Measurements from ENCODE around the gene RPL13A.
"Not testable (repeated sequence)": the region's sequence is repeated elsewhere in the genome, so short reads cannot be mapped to it uniquely, and the experiment has no call there.

RPL13A gene

DNA sequence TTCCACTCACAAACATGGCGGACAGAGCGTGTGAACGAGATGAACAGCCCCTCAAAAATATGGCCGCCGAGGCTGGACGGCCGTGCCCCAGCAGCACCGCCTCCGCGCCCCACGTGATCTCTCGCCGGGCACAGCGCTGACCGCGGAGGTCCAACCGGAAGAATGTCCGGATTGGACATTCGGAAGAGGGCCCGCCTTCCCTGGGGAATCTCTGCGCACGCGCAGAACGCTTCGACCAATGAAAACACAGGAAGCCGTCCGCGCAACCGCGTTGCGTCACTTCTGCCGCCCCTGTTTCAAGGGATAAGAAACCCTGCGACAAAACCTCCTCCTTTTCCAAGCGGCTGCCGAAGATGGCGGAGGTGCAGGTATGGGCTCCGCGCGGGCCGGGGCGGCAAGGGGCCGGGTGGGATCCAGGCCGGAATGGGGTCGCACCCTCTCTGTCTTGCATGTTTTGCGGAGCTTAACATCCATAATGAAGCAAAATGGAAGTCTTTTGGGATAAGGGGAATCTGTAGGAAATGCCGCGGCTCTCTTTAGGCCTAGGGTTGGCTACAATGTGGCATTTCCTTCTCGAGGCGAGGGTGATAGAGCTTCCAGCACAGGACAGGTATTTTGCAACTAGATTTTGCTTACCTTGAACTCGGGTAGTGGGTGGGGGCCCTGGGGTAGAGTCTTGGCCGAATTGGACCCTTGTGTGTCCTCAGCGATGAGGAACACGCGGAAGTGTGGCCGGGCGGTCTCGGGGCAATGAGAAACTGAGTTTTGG lies at the start of gene RPL13A:
Gene RPL13A (plus strand): TSS at position 332 of the 769 bp plus-strand sequence. CDS start 22 bp downstream, at position 354.
- Histone ChIP-seq H3K36me3 (ENCODE audit: control insufficient read depth in 1 of 2, insufficient read depth in 2 of 2, low read length in 2 of 2) (peaks cover 31 to 39% of the 10 kb centered on the region in 2 donors), H3K27me3 (ENCODE audit: low read depth, low read length) (no peaks in the 10 kb centered on the region), H3K9me3 (ENCODE audit: control insufficient read depth in 1 of 2, low read length in 2 of 2) (no peaks in the 10 kb centered on the region), H3K4me1 (ENCODE audit: control insufficient read depth in 1 of 2, insufficient read depth in 2 of 2, low read length in 2 of 2) (peaks cover 12 to 19% of the 10 kb centered on the region in 2 donors), H3K27ac (ENCODE audit: low read length) (peak within 1 kb of the TSS; percentile 98), H3K4me3 (ENCODE audit: low read depth in 1 of 2, low read length in 2 of 2) (peak within 1 kb of the TSS; percentile 99 to 100)

GRCh38 chr19:49438261-49438660 lies 49.1 kb upstream of the RPL13A start:
- H3K4me3 ChIP-seq (ENCODE audit: low read depth in 1 of 2, low read length in 2 of 2) = no peak overlapping the region
- no peak overlapping the region for H3K27ac ChIP-seq (ENCODE audit: low read length)
- peaks cover 3 to 23% of the 10 kb centered on the region in 2 donors for H3K4me1 ChIP-seq (ENCODE audit: control insufficient read depth in 1 of 2, insufficient read depth in 2 of 2, low read length in 2 of 2)
- H3K27me3 ChIP-seq (ENCODE audit: low read depth, low read length) = peaks cover 62% of the 10 kb centered on the region
- H3K36me3 ChIP-seq (ENCODE audit: control insufficient read depth in 1 of 2, insufficient read depth in 2 of 2, low read length in 2 of 2) = no peaks in the 10 kb centered on the region
- H3K9me3 ChIP-seq (ENCODE audit: control insufficient read depth in 1 of 2, low read length in 2 of 2) = no peaks in the 10 kb centered on the region

- Histone ChIP-seq H3K4me3 (ENCODE audit: low read depth in 1 of 2, low read length in 2 of 2) (no peak overlapping the region), H3K4me1 (ENCODE audit: control insufficient read depth in 1 of 2, insufficient read depth in 2 of 2, low read length in 2 of 2) (peaks cover 3 to 23% of the 10 kb centered on the region in 2 donors), H3K9me3 (ENCODE audit: control insufficient read depth in 1 of 2, low read length in 2 of 2) (no peaks in the 10 kb centered on the region), H3K27ac (ENCODE audit: low read length) (no peak overlapping the region), H3K36me3 (ENCODE audit: control insufficient read depth in 1 of 2, insufficient read depth in 2 of 2, low read length in 2 of 2) (no peaks in the 10 kb centered on the region), H3K27me3 (ENCODE audit: low read depth, low read length) (peaks cover 53% of the 10 kb centered on the region)
Observed at GRCh38 chr19:49439836-49440235, 47.6 kb upstream of the RPL13A start.

DNA sequence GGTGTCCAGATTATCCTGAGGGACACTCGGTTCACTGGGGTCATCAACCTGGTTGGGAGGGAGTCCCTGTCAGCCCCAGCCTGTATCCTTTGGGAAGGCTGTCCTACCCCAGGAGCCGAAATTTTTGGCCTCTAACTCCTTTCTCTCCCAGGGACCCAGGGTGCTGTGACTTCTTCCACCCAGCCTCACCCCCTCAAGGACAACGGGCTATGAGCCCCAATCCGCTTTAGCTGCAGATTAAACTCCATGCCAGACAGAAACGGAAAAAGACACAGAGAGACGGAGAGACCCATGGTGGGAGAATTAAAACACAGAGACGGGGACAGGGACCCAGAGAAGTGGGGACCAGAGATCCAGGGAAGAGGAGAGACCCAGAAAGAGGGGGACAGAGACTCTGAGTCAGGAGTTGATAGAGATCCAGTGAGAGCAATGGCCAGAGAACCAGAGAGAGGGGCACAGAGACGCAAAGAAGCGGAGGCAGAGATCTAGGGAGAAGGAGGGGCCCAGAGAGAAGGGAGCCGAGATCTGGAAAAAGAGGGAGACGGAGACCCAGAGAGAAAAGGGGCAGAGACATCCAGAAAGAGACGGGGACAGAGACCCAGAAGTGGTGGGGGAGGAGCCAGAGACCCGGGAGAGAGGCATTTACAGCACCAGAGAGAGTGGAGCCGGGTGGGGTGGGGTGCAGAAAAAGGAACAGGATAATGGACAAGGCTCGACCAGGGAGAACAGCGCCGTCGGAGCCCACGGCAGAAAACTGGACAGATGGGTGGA lies 46.8 kb upstream of the RPL13A start:
- no peaks in the 10 kb centered on the region for H3K36me3 ChIP-seq (ENCODE audit: control insufficient read depth in 1 of 2, insufficient read depth in 2 of 2, low read length in 2 of 2)
- peak overlapping the region in 1 of 2 donors; percentile 16 for H3K4me3 ChIP-seq (ENCODE audit: low read depth in 1 of 2, low read length in 2 of 2)
- peaks cover 3 to 23% of the 10 kb centered on the region in 2 donors for H3K4me1 ChIP-seq (ENCODE audit: control insufficient read depth in 1 of 2, insufficient read depth in 2 of 2, low read length in 2 of 2)
- H3K9me3 ChIP-seq (ENCODE audit: control insufficient read depth in 1 of 2, low read length in 2 of 2) = no peaks in the 10 kb centered on the region
- peaks cover 50% of the 10 kb centered on the region for H3K27me3 ChIP-seq (ENCODE audit: low read depth, low read length)
- H3K27ac ChIP-seq (ENCODE audit: low read length) = no peak overlapping the region

DNA sequence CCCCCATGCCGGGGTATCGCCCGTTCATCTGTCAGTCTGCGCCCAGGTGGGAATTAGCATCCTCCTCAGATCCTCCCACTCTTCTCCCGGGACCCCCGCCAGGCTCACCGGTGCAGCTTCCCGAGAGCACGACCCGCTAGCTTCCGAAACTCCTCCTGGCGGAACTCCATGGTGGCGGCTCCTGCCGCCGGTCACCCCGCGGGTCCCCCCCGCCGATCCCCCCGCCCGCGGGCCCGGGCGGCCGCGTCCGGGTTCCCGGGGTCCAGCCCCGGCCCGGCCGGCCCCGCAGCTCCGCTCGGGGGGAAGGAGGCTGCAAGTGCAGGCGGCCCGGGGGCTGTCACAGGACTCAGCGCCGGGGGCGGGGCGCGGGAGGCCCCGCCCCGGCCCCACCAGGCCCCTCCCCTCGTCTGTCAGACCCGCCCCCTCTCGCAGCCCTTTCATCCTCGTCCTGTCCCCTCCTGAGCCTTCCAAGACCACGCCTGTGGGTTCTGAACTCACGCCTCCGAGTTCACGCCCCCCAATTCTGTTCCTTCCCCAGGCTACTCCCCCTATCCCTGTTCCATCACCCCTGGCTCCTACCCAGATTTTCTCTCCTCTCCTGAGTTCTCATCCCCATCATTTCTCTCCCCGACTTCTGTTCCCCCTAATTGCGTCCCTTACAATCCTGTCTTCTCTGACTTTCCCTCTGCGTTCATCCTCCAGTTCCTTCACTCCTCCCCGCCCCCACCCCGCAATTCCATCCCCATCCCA lies 46.0 kb upstream of the RPL13A start, which contains the start of gene SLC17A7:
Gene SLC17A7 (minus strand): TSS at position 318 of the 750 bp plus-strand sequence. CDS start 148 bp downstream, at position 170.
- H3K27ac ChIP-seq (ENCODE audit: low read length) = no peak within 1 kb of the TSS
- H3K9me3 ChIP-seq (ENCODE audit: control insufficient read depth in 1 of 2, low read length in 2 of 2) = no peaks in the 10 kb centered on the region
- H3K4me1 ChIP-seq (ENCODE audit: control insufficient read depth in 1 of 2, insufficient read depth in 2 of 2, low read length in 2 of 2) = peaks cover 3 to 23% of the 10 kb centered on the region in 2 donors
- peak within 1 kb of the TSS; percentile 16 to 40 for H3K4me3 ChIP-seq (ENCODE audit: low read depth in 1 of 2, low read length in 2 of 2)
- H3K27me3 ChIP-seq (ENCODE audit: low read depth, low read length) = peaks cover 43% of the 10 kb centered on the region
- H3K36me3 ChIP-seq (ENCODE audit: control insufficient read depth in 1 of 2, insufficient read depth in 2 of 2, low read length in 2 of 2) = no peaks in the 10 kb centered on the region

DNA sequence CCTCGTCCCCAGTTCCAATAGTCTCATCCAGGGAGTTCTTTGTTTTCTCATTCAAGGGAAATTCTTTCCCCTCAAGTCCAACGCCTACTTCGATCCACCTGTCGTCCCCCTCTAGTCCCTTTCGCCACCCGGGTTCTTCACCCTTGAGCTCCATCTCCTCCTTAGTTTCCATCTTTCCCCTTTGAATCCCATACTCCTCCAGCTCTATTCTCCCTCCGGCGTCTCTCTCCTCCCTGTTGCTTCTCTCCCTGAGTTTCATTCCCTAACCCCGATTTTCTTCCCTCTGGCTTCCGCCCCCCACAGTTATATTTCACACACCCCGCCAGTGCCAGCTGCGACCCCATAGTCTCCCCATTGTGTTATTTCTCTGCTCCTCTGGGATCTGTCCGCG lies 45.5 kb upstream of the RPL13A start:
- no peaks in the 10 kb centered on the region for H3K9me3 ChIP-seq (ENCODE audit: control insufficient read depth in 1 of 2, low read length in 2 of 2)
- H3K27ac ChIP-seq (ENCODE audit: low read length) = no peak overlapping the region
- H3K36me3 ChIP-seq (ENCODE audit: control insufficient read depth in 1 of 2, insufficient read depth in 2 of 2, low read length in 2 of 2) = peaks cover 2 to 4% of the 10 kb centered on the region in 2 donors
- H3K4me3 ChIP-seq (ENCODE audit: low read depth in 1 of 2, low read length in 2 of 2) = peak overlapping the region in 1 of 2 donors; percentile 40
- H3K4me1 ChIP-seq (ENCODE audit: control insufficient read depth in 1 of 2, insufficient read depth in 2 of 2, low read length in 2 of 2) = peaks cover 3 to 23% of the 10 kb centered on the region in 2 donors
- H3K27me3 ChIP-seq (ENCODE audit: low read depth, low read length) = peaks cover 40% of the 10 kb centered on the region

GRCh38 chr19:49442354-49442753 lies 45.1 kb upstream of the RPL13A start:
- H3K36me3 ChIP-seq (ENCODE audit: control insufficient read depth in 1 of 2, insufficient read depth in 2 of 2, low read length in 2 of 2) = peaks cover 3 to 8% of the 10 kb centered on the region in 2 donors
- peaks cover 3 to 23% of the 10 kb centered on the region in 2 donors for H3K4me1 ChIP-seq (ENCODE audit: control insufficient read depth in 1 of 2, insufficient read depth in 2 of 2, low read length in 2 of 2)
- H3K27me3 ChIP-seq (ENCODE audit: low read depth, low read length) = peaks cover 40% of the 10 kb centered on the region
- no peaks in the 10 kb centered on the region for H3K9me3 ChIP-seq (ENCODE audit: control insufficient read depth in 1 of 2, low read length in 2 of 2)
- no peak overlapping the region for H3K27ac ChIP-seq (ENCODE audit: low read length)
- H3K4me3 ChIP-seq (ENCODE audit: low read depth in 1 of 2, low read length in 2 of 2) = peak overlapping the region in 1 of 2 donors; percentile 40

DNA sequence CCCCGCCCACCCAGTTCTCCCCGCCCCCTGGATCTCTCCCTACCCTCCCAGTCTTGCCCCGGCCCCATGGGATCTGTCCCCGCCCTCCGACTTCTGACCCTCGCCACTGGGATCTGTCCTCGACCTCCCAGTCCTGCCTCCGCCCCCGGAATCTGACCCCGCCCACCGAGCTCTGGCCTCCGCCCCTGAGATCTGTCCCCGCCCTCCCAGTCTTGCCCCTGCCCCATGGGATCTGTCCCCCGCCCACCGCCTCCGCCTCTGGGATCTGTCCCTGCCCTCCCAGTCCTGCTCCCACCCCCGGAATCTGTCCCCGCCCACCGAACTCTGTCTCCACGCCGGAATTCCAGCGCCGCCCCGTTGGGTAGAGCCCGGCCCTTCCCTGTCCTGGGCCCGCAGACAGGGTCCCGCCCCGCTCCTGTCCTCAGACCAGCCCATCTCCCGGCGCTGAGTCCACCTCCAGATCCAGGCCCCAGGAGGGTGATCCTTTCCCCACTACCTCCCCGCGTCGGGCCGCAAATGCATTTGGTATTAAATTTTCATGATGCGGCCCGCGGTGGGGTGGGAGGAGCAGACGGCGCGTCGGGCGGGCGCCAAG lies 44.5 kb upstream of the RPL13A start:
- no peak overlapping the region for H3K27ac ChIP-seq (ENCODE audit: low read length)
- peak overlapping the region; percentile 56 to 68 for H3K4me3 ChIP-seq (ENCODE audit: low read depth in 1 of 2, low read length in 2 of 2)
- no peaks in the 10 kb centered on the region for H3K9me3 ChIP-seq (ENCODE audit: control insufficient read depth in 1 of 2, low read length in 2 of 2)
- peaks cover 36% of the 10 kb centered on the region for H3K27me3 ChIP-seq (ENCODE audit: low read depth, low read length)
- peaks cover 3 to 23% of the 10 kb centered on the region in 2 donors for H3K4me1 ChIP-seq (ENCODE audit: control insufficient read depth in 1 of 2, insufficient read depth in 2 of 2, low read length in 2 of 2)
- peaks cover 3 to 10% of the 10 kb centered on the region in 2 donors for H3K36me3 ChIP-seq (ENCODE audit: control insufficient read depth in 1 of 2, insufficient read depth in 2 of 2, low read length in 2 of 2)

DNA sequence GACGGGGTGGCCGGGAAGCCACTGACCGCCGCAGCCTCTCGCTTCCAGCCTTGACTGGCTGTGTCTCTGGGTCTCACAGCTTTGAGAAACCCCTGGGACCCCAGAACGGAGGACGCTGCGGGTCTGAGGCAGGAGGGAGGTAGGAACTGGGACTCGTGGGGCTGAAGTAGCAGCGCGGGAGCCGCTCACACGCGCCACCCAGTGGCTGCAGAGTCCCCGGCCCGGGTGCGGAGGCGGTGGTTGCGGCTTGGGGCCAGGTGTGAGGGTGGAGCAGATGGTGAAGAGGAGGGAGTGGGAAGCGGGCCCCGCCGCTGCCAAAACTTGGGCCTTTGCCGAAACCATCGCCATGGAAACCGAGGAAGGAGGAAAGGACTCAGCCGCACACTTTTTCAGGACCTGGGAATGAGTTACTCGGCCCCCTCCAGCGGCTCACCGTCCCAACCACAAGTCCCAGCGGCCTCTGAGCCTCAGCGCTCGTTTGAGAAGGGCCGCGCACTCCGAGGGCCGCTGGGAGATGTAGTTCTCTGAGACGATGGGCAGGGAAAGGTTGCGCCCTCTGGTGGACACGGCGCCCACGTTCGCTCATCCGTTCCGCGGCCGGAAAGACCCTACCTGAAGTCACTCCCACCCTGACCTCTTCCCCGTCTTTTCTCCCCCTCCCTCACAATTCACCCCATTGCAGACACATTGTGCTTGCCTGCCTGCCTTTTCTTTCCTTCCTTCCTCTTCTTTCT lies 43.9 kb upstream of the RPL13A start:
- Histone ChIP-seq H3K36me3 (ENCODE audit: control insufficient read depth in 1 of 2, insufficient read depth in 2 of 2, low read length in 2 of 2) (peaks cover 3 to 13% of the 10 kb centered on the region in 2 donors), H3K27me3 (ENCODE audit: low read depth, low read length) (peaks cover 30% of the 10 kb centered on the region), H3K27ac (ENCODE audit: low read length) (no peak overlapping the region), H3K9me3 (ENCODE audit: control insufficient read depth in 1 of 2, low read length in 2 of 2) (no peaks in the 10 kb centered on the region), H3K4me1 (ENCODE audit: control insufficient read depth in 1 of 2, insufficient read depth in 2 of 2, low read length in 2 of 2) (peaks cover 3 to 23% of the 10 kb centered on the region in 2 donors), H3K4me3 (ENCODE audit: low read depth in 1 of 2, low read length in 2 of 2) (peak overlapping the region; percentile 56 to 68)

DNA sequence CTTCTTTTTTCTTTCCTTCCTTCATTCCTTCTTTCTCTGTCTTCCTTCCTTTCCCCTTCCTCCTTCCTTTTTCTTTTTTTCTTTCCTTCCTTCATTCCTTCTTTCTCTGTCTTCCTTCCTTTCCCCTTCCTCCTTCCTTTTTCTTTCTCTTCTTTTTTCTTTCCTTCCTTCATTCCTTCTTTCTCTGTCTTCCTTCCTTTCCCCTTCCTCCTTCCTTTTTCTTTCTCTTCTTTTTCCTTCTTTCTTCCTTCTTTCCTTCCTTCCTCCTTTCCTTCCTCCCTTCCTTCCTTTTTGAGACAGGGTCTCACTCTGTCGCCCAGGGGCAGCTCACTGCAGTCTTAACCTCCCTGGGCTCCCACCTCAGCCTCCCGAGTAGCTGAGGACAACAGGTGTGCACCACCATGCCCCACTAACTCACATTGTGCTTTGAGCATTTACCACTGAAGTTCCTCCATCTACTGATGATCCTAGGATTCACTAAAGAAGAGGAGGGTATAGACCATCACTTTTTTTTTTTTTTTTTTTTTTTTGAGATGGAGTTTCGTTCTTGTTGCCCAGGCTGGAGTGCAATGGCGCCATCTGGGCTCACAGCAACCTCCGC lies 43.2 kb upstream of the RPL13A start:
- not testable (repeated sequence) for H3K4me3 ChIP-seq (ENCODE audit: low read depth in 1 of 2, low read length in 2 of 2); H3K27ac ChIP-seq (ENCODE audit: low read length); H3K9me3 ChIP-seq (ENCODE audit: control insufficient read depth in 1 of 2, low read length in 2 of 2)
- Histone ChIP-seq H3K4me1 (ENCODE audit: control insufficient read depth in 1 of 2, insufficient read depth in 2 of 2, low read length in 2 of 2) (peaks cover 3 to 23% of the 10 kb centered on the region in 2 donors), H3K27me3 (ENCODE audit: low read depth, low read length) (peaks cover 27% of the 10 kb centered on the region), H3K36me3 (ENCODE audit: control insufficient read depth in 1 of 2, insufficient read depth in 2 of 2, low read length in 2 of 2) (peaks cover 3 to 18% of the 10 kb centered on the region in 2 donors)
